NCI-H1436 (cell line): ENCODE data around the gene GMDS.

Source experiments
- DNase-seq: peaks from one replicate; lab custom pipeline; 2025; lab: John Stamatoyannopoulos, UW

The GMDS gene

GRCh38 chr6:1800845-1801244 is 444.6 kb downstream of the GMDS start:
- DNase-seq, result no peak

GRCh38 chr6:1798965-1799325 is 446.5 kb downstream of the GMDS start:
- no peak for DNase-seq

GRCh38 chr6:1798303-1798964 is 447.0 kb downstream of the GMDS start:
- no peak for DNase-seq

GRCh38 chr6:1797801-1798200 is 447.6 kb downstream of the GMDS start:
- DNase-seq, result no peak

GRCh38 chr6:1796706-1797529 is 448.5 kb downstream of the GMDS start:
- no peak for DNase-seq

GRCh38 chr6:1795910-1796309 is 449.5 kb downstream of the GMDS start:
- no peak for DNase-seq

GRCh38 chr6:1792989-1793388 is 452.4 kb downstream of the GMDS start:
- peak; percentile 6 for DNase-seq

- DNase-seq, result no peak
Measured at GRCh38 chr6:1790684-1791083, 454.7 kb downstream of the GMDS start.

GRCh38 chr6:1789092-1789491 is 456.3 kb downstream of the GMDS start:
- DNase-seq, result no peak

- no peak for DNase-seq
Measured at GRCh38 chr6:1787894-1788293, 457.5 kb downstream of the GMDS start.

GRCh38 chr6:1786455-1787453 is 458.7 kb downstream of the GMDS start:
- no peak for DNase-seq

- no peak for DNase-seq
Measured at GRCh38 chr6:1784422-1784884, 461.0 kb downstream of the GMDS start.

GRCh38 chr6:1781817-1782184 is 463.6 kb downstream of the GMDS start:
- no peak for DNase-seq

GRCh38 chr6:1781152-1781816 is 464.1 kb downstream of the GMDS start:
- no peak for DNase-seq

- DNase-seq, result no peak
Measured at GRCh38 chr6:1780251-1780867, 465.0 kb downstream of the GMDS start.

GRCh38 chr6:1778686-1779235 is 466.6 kb downstream of the GMDS start:
- DNase-seq, result no peak

- DNase-seq, result no peak
Measured at GRCh38 chr6:1777921-1778685, 467.3 kb downstream of the GMDS start.

- no peak for DNase-seq
Measured at GRCh38 chr6:1775441-1775840, 470.0 kb downstream of the GMDS start.

- DNase-seq, result no peak
Measured at GRCh38 chr6:1774226-1774915, 471.0 kb downstream of the GMDS start.

- DNase-seq, result no peak
Measured at GRCh38 chr6:1773700-1774099, 471.7 kb downstream of the GMDS start.
